Thyroid gland (tissue), 4 donors: ENCODE data around the gene KMT2E.

Source experiments
- CTCF ChIP-seq, 6 experiments: fragments of 200-600 bp in 3 of 6; fragments of 450-650 bp in 3 of 6; sonication (generic) in 3 of 6; IDR thresholded peaks; one replicate each; pipeline ENCODE4 v1.5.1; 2016 to 2019; ENCODE audit warnings: antibody characterized with exemption in 6 of 6, mild to moderate bottlenecking in 2 of 6, inconsistent platforms in 1 of 6, moderate library complexity in 1 of 6
- POLR2A ChIP-seq, 2 donors: fragments of 450-650 bp; IDR thresholded peaks; one replicate each; pipeline ENCODE4 v1.6.1; 2017; ENCODE audit warnings: antibody characterized with exemption in 2 of 2, mild to moderate bottlenecking in 2 of 2, moderate library complexity in 1 of 2

GRCh38 chr7:104968648-104969047 is 45.4 kb upstream of the KMT2E start:
- no peak for TF ChIP-seq CTCF (IDR thresholded peaks at IDR 0.05)
- TF ChIP-seq POLR2A (IDR thresholded peaks at IDR 0.05): no peak
